ENCODE results near the gene MUC6.

Gene MUC6

GRCh38 chr11:1054143-1055108 lies 17.9 kb upstream of the MUC6 start:
- DNase-seq (ENCODE audit: low read depth): peak; percentile 90
- peak overlapping the region; percentile 38 for H3K4me3 ChIP-seq (ENCODE audit: low read depth, low read length)
- TF ChIP-seq CTCF (IDR thresholded peaks at IDR 0.05; ENCODE audit: control insufficient read depth, extremely low read depth, insufficient read depth): peak; percentile 9; the same call in 1 of the 2 replicates

- no peak for DNase-seq (ENCODE audit: low read depth)
- no peak overlapping the region for H3K4me3 ChIP-seq (ENCODE audit: low read depth, low read length)
- no peak for TF ChIP-seq CTCF (IDR thresholded peaks at IDR 0.05; ENCODE audit: control insufficient read depth, extremely low read depth, insufficient read depth)
Observed at GRCh38 chr11:1053121-1053901, 16.8 kb upstream of the MUC6 start.

- no peak overlapping the region for H3K4me3 ChIP-seq (ENCODE audit: low read depth, low read length)
- no peak for TF ChIP-seq CTCF (IDR thresholded peaks at IDR 0.05; ENCODE audit: control insufficient read depth, extremely low read depth, insufficient read depth)
- no peak for DNase-seq (ENCODE audit: low read depth)
Observed at GRCh38 chr11:1052133-1053011, 15.9 kb upstream of the MUC6 start.

GRCh38 chr11:1051356-1052132 lies 15.0 kb upstream of the MUC6 start:
- TF ChIP-seq CTCF (IDR thresholded peaks at IDR 0.05; ENCODE audit: control insufficient read depth, extremely low read depth, insufficient read depth): no peak
- no peak overlapping the region for H3K4me3 ChIP-seq (ENCODE audit: low read depth, low read length)
- DNase-seq (ENCODE audit: low read depth): no peak

GRCh38 chr11:1050581-1051355 lies 14.2 kb upstream of the MUC6 start:
- H3K4me3 ChIP-seq (ENCODE audit: low read depth, low read length): no peak overlapping the region
- peak; percentile 99 for TF ChIP-seq CTCF (IDR thresholded peaks at IDR 0.05; ENCODE audit: control insufficient read depth, extremely low read depth, insufficient read depth)
- peak; percentile 57 for DNase-seq (ENCODE audit: low read depth)
